Right lobe of liver (tissue), 4 donors: ENCODE measurements around the gene GIGYF1.
"Not testable (repeated sequence)": the region's sequence is repeated elsewhere in the genome, so short reads cannot be mapped to it uniquely, and the experiment has no call there.

ENCODE experiments used
- CTCF ChIP-seq, 4 donors: fragments of 200-600 bp in 3 of 4; fragments of 450-650 bp in 1 of 4; IDR thresholded peaks; one replicate each; pipeline versions ENCODE4 v1.5.1 to v1.8.0; 2016 to 2022; ENCODE audit warnings: antibody characterized with exemption in 4 of 4, mild to moderate bottlenecking in 2 of 4
- POLR2A ChIP-seq: fragments of 450-650 bp; IDR thresholded peaks from one replicate; pipeline ENCODE4 v1.6.1; 2017; ENCODE audit warnings: antibody characterized with exemption, mild to moderate bottlenecking
- donor health status: DM: no; HTN: no; CAD: no.
- donor health status: DM: no; HTN: no; CAD: no.
- donor health status: DM: no; HTN: yes; CAD: no.

- TF ChIP-seq POLR2A; CTCF (IDR thresholded peaks at IDR 0.05): not testable (repeated sequence)
Measured at GRCh38 chr7:100662194-100662776, 31.8 kb downstream of the GIGYF1 start.
